RPMI8226 (cell line): ENCODE measurements around the gene RPTN.
A peak's percentile ranks its signal among the peaks of the same experiment; 100 is the strongest.
"Not testable (repeated sequence)": the region's sequence is repeated elsewhere in the genome, so short reads cannot be mapped to it uniquely, and the experiment has no call there.

Experiments
- DNase-seq: peaks from one replicate; pipeline ENCODE4 v3.0.0-alpha.2; 2015

Gene RPTN

GRCh38 chr1:152164517-152165136 is 5.6 kb upstream of the RPTN start:
- DNase-seq: peak; percentile 46

DNA sequence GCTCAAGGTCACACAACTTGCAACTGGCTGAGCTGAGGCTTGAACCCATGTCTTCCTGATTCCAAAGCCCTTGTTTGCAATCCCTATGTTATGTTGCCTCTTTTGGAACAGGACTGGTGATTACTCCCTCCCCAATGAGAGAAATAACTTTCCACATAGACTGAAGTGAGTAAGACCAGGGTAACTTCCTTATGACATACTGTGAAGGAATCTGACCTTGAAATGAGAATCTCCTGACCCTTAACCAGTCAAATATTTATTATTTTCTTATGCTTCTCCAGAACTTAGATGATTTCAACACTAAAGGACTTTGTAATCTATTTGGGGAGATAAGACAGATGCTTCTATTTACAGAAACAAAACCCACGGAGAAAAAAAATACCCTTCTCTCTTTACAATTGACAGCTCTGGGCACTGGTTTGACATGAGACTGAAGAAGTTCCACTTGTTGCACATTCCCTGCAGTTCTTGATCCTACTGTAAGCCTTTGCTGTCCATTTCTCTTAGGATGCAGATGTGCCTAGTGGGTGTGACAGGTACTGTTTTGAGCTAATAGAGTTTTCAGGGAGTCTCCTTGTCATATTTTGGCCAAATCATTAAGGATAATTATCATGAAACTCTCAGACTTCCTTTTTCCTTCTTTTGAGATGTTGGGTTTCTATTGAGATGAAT is 3.9 kb upstream of the RPTN start:
- no peak for DNase-seq

DNA sequence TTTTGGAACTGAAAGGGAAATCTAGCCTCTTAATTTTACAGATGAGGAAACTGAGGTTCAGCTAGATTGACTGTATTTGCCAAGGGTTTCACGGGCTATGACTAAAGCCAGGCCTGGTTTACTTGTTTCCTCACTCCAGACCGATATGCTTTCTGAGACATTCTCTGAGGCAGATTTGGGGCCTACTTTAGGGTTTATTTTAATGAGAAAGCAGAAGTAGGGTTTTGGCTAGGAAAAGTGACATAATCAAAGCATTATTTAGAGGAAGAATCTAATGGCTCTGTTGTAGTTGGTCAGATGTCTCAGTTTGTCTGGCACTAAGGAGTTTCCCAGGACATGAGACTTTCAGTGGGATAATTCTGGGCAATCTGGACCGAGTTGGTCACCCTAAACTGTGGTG is 1.5 kb upstream of the RPTN start:
- no peak for DNase-seq

DNA sequence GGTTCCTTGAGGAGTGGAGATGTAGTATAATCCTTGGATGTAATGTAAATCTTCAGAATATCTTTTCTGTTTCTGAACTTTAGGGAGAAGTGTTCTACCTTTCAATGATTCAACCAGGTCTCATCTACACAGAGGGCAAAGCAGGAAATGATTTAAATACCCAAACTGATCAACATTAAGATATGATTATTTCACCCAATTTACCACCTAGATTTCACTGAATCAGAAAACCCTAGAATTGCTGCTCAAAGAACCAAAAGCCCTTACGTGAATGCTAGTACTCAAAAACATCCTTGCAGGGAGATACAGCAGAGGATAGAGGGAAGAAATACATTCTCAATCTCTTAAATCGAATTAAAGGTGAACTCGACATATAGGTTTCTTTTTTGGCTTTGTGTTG is 5.0 kb downstream of the RPTN start:
- no peak for DNase-seq

- no peak for DNase-seq
These were observed 7.4 kb downstream of the RPTN start for GRCh38 chr1:152151646-152152045.

GRCh38 chr1:152148981-152149380 is 10.0 kb downstream of the RPTN start:
- DNase-seq: no peak

DNA sequence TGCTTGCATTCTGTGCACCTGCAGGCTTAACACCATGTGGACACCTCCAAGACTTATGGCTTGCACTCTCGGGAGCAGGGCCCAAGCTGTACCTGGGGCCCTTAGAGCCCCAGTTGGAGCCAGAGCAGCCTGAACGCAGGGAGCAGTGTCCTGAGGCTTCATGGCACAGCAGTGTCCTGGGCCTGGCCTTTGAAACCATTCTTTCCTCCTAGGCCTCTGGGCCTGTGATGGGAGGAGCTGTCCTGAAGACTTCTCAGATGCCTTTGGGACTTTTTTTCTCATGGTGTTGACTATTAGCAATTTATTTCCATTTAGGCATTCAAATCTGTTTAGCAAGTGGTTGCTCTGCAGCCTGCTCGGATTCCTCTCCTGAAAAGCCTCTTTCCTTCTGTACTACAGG is 11.0 kb downstream of the RPTN start:
- no peak for DNase-seq

- DNase-seq: no peak
These were observed 13.3 kb downstream of the RPTN start for GRCh38 chr1:152145769-152146168.

- DNase-seq: not testable (repeated sequence)
These were observed 14.3 kb downstream of the RPTN start for GRCh38 chr1:152144674-152145183.

GRCh38 chr1:152143150-152143887 is 15.7 kb downstream of the RPTN start:
- DNase-seq: no peak

DNA sequence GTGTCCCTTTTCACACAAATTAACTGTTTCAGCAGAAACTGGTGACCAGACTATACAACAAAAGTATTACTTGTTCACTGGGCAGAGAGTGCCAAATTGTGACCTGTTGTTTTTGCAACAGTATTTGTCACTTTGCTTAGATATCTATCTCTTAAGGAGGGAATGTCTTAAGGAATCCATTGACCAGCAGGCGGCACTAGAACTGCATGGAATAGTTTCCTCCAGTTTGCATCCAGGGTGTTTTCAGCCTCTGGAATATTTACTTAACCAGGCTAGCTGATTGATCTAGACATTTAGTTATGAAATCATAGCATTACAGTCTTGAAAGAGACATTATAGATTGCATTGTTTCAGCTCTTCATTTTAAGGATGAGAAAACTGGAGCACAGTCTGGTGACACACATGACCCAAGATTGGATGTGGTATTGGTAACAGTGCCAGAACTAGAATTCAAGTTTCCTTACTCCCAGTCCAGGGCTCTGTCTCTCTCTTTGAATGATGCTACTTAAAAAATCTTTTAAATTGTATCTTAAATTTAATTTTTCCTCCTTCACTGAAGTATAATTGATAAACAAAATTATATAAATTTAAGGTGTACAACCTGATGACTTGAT is 16.9 kb downstream of the RPTN start:
- DNase-seq: peak; percentile 69

DNA sequence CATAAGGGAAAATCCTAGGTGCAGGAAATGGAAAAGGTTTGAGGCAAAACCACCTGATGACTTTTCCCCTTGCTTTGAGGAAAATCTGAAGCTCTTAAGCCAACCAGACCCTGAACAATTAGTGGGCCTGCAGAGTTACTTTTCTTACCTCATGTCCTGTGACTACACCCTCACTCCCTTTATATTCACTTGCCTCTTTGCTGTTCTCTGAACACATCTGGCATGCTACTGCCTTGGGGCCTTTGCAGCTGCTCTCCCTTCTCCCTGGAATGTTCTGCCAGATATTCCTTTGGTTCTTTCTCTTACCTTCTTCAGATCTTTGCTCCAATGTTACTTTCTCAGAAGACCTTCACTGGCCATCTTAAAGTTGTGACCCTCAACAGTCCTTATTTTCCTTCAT is 21.8 kb downstream of the RPTN start:
- DNase-seq: no peak

GRCh38 chr1:152130186-152130585 is 28.8 kb downstream of the RPTN start:
- no peak for DNase-seq

DNA sequence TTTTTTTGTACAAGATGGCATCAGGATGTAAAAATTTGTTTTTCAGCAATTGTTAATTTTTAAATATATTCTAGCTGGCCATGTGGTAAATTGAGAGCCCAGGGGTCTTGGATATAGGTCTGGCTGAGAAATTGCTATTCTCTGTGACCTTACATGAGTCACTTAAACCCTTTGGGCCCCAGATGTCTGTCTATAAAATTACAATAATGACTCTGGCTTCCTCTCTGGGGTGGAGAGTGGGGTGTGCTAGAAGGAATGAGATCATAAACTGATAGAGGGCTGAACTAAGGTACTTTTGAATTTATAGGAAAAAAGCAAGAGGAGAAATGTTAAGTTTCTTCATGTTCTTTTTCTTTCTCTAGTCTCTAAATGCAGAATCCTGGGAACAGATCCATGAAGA is 31.4 kb downstream of the RPTN start:
- DNase-seq: no peak

DNA sequence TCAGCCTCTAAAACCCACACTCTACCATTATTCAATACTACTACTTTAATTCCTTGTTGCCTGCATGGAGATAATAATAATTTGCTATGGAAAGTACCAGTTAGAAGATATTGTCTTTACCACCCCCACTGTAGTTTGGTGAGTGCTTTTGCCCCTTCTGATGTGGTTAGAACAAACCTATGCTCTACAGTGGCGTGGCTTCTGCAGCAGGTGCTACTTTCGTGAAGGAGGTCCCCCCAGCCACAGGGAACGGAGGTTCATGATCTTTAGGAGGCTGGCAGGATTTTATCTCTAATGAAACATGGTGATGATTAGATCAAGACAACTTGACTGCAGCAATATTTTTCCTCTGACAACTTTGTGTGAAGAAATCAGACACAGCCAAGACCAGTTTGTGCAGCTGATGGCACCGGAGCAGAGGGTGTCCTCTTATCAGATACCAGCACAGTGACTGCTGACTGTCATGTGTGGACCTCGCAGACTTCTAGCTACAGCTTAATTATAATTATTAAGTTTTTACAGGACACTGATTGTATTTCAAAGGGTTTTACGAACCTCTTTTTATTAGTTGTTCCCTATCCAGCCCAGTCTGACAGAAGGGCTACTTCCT is 33.1 kb downstream of the RPTN start:
- DNase-seq: no peak

- no peak for DNase-seq
These were observed 40.1 kb downstream of the RPTN start for GRCh38 chr1:152118915-152119314.

DNA sequence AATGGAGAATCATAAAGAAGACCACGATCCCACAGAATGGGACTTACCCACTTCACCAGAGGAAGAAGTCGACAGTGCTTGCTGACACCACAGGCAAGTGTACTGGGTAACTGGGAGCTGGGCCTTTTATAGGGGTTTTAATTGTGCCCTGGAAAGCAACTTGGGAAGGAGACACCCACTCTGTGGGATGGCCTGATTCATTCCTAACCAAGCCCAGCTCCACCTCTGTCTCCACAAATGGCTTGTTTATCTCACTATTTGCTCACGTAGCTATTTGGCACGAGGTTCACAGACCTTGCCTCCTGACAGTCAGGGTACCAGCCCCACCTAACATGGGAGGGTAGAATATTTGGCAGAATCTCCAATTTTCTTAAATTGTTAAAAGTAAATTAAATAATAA is 43.7 kb downstream of the RPTN start, which contains the start of gene TCHH:
Gene TCHH (minus strand): TSS at position 101 of the 400 bp plus-strand sequence. CDS start 1,364 bp downstream, outside the sequence.
- no peak for DNase-seq

- DNase-seq: no peak
These were observed 46.1 kb downstream of the RPTN start for GRCh38 chr1:152112885-152113432.

DNA sequence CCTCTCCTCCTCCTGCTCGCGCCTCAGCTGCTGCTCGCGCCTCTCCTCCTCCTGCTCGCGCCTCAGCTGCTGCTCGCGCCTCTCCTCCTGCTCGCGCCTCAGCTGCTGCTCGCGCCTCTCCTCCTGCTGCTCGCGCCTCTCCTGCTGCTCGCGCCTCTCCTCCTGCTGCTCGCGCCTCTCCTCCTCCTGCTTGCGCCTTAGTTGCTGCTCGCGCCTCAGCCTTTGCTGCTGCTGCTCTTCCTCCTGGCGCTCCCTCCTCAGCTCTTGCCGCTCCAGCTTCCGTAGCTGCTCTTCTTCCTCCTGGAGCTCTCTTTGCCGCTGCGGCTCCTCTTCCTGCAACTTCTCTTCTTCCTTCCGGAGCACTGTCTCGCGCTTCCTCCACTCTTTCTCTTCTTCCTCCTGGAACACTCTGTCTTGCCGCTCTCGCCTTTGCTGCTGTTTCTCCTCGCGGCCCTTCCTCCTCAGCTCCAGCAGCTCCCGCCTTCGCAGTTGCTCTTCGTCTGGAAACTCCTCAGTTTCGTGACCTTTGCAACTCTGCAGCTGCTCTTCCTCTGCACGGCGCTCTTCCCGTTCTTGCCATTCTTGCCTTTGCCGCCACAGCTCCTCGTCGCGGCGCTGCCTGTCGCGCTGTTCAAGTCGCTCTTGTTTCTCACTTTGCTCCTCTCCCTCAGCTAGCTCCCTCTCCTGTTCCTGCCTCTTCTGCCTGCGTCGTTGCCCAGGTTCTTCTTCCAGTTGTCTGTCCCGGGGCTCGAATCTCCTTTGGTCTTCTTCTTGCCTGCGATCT is 46.7 kb downstream of the RPTN start:
- peak; percentile 57 for DNase-seq

DNA sequence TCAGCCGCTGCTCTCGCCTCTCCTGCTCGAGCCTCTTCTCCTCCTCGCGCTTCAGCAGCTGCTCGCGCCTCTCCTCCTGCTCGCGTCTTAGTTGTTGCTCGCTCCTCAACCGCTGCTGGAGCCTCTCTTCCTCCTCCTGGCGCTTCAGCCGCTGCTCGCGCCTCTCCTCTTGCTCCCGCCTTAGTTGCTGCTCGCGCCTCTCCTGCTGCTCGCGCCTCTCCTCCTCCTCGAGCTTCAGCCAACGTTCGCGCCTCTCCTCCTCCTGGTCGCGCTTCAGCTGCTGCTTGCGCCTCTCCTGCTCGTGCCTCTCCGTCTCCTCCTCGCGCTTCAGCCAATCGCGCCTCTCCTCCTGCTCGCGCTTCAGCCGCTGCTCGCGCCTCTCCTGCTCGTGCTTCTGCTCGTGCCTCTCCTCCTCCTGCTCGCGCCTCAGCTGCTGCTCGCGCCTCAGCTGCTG is 47.5 kb downstream of the RPTN start:
- DNase-seq: peak; percentile 53

GRCh38 chr1:152110860-152111514 is 48.0 kb downstream of the RPTN start:
- peak; percentile 68 for DNase-seq
